Ishikawa (cell line): ENCODE measurements around the gene MAPKBP1.

Source experiments
- CEBPB ChIP-seq: IDR thresholded peaks from 2 replicates; pipeline ENCODE4 v1.6.1; 2012
- EP300 ChIP-seq: IDR thresholded peaks from 2 replicates; pipeline ENCODE4 v1.6.1; 2012; ENCODE audit warnings: borderline replicate concordance
- MAX ChIP-seq: IDR thresholded peaks from 2 replicates; pipeline ENCODE4 v1.6.1; 2012
- NFIC ChIP-seq: IDR thresholded peaks from 2 replicates; pipeline ENCODE4 v1.6.1; 2012
- REST ChIP-seq: IDR thresholded peaks from 2 replicates; pipeline ENCODE4 v1.6.1; 2012; ENCODE audit warnings: low read depth, mild to moderate bottlenecking
- TAF1 ChIP-seq: IDR thresholded peaks from 2 replicates; pipeline ENCODE4 v1.6.1; 2012; ENCODE audit warnings: low read depth, mild to moderate bottlenecking
- YY1 ChIP-seq: IDR thresholded peaks from 2 replicates; pipeline ENCODE4 v1.6.1; 2012; ENCODE audit warnings: low read depth

DNA sequence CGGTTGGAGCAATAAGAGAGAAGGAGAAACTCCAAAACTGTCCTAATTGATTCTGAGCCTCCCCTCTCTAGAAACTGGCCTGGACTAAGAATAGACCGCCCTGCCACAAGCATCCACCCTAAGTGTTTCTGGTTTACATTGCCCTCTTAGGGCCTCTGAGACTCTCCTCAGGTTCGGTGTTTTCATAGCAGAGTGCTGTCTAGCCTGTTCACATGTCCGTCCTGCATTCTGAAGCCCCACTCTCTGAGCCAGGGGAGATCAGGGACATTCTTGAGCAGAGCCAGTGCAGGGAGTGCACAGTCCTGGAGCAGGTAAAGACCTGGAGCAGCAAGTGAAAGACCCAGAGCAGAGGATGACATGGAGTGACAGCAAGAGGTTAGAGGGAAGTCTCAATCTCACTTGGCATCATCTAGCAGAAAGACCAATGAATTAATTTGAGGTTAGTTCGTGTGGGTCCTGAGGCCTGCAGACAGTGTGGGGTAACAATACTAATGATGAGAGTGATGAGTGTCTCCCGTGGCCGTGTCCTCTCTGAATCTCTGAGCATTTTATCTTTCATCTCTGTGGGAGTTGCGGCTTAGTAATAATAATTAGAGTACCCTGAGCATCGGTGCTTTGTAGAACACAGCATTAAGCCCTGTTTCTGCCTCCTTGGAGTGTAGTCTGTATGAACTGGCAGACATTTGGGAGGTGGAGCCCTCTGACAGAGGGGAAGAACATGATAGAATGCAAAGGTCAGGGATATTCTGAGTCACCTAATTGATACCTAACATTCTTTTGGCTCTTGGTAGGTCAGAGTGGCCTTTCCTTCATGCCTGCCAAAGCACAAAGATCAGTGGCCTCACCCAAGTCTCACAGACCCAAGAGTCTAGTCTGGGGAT, 24.6 kb downstream of the MAPKBP1 start:
- no peak for TF ChIP-seq REST
- no peak for TF ChIP-seq CEBPB
- TF ChIP-seq EP300, result no peak
- TF ChIP-seq YY1, result no peak
- no peak for TF ChIP-seq MAX
- TF ChIP-seq TAF1, result no peak
- no peak for TF ChIP-seq NFIC
